ENCODE data around the gene RASGRF1.
"Not testable (repeated sequence)": the region's sequence is repeated elsewhere in the genome, so short reads cannot be mapped to it uniquely, and the experiment has no call there.

The RASGRF1 gene

DNA sequence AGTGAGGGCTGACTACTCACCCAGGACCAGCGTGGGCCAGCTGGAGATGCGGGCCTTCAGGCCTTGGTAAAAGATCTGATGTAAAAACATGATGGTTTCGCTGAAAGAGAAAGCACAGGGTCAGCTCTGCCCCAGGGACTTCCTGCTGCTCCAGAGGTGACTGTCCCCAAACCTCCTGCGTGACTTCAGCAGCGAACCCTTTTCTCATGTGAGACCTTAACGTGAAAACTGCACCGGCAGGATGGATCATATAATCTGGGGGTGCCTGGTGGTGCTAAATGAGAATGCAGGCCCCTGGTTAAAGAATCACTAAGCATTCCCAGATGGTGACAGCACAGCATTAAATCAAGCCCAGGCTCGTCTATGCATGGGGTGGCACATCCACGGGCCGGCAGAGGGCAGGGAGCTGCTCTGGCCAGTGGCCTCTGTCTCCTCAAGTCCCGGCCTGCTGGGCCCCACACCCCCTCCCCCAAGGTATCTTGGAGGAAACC, 55.4 kb downstream of the RASGRF1 start:
- no peak for DNase-seq (ENCODE audit: low read depth)

DNA sequence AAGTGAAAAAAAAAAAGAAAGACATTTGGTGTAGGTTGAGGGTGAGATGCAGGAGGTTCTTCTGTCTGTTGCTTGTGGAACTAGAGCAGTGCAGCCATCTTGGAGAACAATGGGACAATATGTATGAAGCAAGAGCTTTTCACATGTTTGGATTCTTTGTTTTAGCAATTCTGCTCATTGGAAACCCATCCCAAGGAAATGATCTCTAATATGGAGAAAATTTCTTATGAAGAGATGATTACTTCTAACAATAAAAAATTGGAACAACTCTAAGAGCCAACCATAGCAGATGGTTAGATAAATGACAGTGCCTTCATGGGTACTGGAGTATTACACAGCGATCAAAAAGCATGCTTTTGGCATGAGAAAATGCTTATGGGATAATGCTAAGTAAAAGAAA, 56.3 kb downstream of the RASGRF1 start:
- DNase-seq (ENCODE audit: low read depth) = no peak

DNA sequence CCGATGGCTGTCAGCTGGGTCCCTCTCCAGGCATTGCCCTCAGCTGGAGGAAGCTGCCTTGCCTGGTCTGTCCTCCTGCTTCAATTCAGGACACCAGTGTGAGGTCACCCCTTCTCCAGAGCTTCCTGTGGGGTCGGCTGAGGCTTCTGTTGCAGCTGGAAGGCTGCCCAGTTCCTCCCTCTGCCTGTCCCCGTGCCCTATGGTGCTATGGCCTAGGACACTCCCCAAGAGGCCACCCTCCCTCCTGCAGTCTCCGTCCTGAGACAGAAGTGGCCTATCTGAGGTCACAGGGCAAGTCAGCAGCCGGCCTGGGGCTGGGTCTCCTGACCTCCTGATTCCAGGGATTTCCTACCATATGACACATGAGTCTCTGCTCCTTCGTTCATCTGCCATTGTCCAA, 57.9 kb downstream of the RASGRF1 start:
- no peak for DNase-seq (ENCODE audit: low read depth)

DNA sequence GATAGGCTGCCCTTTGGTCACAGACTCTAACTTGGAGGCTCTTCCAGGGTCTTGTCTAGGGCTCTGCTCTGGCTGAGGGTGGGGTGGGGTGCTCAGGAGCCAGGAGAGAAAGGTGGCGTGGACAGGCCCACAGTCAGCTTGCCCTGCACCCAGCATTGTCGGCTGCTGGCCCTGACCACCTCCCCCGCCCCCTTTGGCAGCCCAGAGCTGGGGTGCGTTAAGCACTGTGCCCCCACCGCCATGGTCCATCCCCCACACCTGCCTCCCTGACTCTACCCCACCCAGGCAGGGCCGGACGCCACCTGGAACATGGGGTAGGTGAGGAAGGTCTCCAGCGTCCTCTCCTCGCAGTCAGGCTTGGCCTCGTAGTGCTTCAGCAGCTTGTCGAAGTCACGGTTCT, 58.8 kb downstream of the RASGRF1 start:
- DNase-seq (ENCODE audit: low read depth) = no peak

DNA sequence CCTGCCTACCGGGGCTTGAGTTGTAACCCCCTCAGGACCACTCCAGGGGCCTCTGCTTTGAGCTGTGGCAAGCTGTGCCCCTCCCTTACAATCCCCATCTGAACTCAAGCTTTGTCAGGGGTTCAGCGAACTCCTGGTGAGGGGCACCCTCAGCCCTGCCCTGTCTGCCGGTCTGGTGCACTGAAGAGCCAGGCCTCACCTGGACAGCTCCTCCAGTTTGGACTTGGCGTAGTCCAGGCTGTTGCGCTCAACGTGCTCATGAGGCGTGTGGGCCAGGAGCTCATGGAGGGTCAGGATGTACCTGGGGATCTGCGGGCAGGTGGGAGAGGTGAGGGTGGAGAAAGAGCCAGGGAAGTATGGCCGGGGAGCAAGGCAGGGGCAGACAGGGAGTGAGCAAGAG, 59.4 kb downstream of the RASGRF1 start:
- no peak for DNase-seq (ENCODE audit: low read depth)

DNA sequence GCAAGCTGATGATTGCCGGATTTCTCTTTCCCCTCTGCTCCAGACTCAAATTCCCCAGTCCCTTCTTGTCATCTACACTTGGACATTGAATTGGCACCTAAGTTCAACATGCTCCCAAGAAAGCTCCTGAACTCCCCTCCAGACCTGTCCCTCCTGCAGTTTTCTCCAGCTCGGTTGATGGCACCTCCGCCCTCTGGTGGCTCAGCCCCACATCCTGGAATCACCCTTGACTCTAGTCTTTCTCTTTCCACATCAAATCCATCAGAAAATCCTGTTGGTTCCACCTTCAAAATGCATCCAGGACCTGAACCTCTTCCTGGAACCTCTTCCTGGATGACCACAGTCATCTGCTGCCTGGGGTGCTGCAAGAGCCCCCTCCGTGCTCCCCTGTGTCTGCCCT, 60.1 kb downstream of the RASGRF1 start:
- DNase-seq (ENCODE audit: low read depth) = no peak

DNA sequence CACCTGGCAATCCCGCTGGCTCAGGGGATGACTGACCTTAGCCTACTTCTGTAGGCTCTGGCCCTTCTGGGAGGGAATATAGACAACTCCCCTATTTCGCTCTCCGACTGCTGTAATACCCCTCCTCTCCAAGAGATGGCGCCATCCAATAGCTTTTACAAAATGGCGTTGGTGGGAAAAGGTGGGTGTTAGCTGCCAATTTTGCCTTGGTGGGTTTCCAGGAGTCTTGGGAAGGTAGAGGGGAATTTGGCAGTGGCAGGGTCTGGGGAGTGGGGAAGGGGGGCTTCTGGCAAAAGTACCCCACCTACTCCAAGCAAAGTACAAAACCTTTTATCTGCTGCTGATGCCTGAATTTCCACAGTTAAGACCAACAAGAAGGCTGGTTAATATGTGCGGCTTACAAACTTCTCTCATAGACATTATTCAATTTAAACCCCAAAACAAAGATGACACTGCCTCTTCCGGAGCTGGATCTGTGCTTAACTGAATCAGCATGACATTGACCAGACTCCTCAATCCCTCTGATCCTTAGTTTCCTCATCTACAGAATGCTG, 62.1 kb downstream of the RASGRF1 start:
- DNase-seq (ENCODE audit: low read depth) = no peak

DNA sequence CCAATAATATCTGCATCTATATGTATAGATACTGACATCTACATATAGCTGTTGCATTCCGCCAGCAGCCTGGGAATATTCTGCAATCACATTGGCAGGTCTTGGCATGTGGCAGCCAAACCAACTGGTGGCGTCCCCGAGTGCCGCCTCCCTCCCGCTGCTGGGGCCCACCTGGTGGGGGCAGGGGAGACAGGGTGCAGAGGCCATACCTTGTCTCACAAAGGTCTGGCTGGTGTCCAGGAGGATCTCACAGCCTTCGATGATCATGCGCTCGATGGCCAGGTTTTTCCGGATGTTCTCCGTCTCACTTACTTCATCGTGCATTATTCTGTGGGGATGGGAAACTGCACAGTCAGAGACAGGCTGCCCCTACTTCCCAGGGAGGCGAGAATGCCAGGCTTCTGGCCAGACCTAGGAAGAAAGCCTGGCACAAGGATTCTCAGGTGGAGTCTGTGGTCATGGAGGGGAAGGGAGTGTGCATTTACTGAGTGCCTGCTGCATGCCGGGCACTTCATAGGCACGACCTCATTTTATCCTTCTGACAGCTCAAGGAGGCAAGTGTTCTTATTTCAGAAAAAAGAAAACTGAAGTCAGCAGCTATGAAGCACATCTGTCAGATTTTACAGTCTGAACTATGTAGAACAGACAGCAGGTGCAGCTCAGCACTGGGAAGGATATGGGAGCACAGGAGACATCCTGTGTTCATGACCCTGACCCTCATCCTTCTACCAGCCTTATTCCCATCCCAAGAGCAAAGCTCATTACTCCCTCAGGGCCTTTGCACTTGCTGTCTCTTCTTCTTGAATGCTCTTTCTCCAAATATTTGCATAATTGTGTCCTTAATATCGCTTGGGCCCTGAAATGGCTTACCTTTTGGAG, 62.8 kb downstream of the RASGRF1 start:
- DNase-seq (ENCODE audit: low read depth) = no peak

DNA sequence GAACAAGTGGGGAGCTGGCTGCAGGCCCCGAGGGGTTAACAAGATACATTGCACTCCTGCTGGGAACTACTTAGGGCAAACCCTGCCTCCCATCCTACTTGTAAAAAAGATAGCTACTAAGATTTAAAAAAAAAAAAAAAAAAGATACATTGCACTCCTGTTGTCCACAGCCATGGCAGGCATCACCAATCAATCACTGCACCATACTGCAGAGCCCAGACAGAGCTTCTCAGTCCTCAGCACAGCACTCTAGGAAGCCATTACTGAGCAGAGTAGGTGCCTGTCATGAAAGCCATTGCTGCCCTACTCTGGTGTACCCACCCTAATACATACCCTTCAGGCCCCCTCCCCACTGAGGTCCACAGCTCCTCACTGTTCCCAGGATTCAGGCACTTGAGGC, 64.8 kb downstream of the RASGRF1 start:
- DNase-seq (ENCODE audit: low read depth) = no peak

DNA sequence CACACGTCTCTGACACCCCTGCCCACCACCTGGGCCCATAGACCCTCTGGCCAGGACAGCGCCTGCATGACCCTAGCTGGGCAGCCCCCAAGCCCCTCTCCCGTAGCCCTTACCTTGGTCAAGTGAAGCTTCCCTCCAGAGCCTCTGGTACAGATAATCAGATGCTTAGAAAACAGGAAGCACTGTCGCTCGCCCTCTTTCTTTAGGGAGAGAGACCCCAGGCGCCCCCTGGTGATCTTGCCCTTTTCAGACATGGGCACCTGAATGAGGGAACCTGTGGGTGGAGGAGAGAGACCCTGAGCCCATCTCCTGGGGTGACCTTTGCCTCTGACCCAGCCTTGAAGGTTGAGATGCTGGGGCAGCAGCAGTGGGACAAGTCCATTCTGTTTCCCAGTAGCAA, 65.4 kb downstream of the RASGRF1 start:
- no peak for DNase-seq (ENCODE audit: low read depth)

DNA sequence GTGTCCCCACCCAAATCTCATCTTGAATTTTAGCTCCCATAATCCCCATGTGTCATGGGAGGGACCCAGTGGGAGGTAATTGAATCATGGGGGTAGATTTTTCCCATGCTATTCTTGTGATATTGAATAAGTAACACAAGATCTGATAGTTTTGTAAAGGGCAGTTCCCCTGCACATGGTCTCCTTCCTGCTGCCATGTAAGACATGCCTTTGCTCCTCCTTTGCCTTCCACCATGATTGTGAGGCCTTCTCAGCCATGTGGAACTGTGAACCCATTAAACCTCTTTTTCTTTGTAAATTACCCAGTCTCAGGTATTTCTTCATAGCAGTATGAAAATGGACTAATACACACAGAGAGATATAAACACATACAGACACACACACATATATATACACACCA, 66.1 kb downstream of the RASGRF1 start:
- not testable (repeated sequence) for DNase-seq (ENCODE audit: low read depth)

DNA sequence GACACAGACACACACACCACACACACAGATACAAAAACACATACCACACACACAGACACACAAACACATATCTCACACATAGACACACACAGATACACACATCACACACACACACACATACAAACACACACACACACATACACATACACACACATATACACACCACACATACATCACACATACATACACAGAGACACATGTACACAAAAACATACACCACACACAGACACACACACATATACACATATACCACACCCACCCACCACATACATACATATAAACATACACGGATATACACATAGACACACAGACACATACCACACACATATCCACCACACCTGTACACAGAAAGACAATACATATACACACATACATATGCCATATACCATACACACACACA, 66.7 kb downstream of the RASGRF1 start:
- DNase-seq (ENCODE audit: low read depth) = no peak

DNA sequence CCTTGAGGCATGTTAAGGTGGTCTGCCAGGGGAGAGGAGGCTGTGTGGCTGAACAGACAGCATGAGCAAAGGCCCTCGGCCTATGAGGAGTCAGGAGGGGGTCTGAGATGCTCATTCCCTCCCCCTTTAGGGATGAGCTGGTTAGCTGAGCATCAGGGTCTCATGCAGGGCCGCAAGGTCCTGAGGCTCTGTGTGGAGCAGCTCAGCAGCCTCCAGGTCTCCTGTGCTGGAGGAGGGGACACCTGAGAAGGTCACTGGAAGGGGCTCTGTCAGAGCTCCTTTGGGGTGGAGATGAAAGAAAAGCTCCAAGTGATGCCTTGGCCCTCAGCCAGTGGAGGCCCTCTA, 67.1 kb downstream of the RASGRF1 start:
- DNase-seq (ENCODE audit: low read depth) = no peak

DNA sequence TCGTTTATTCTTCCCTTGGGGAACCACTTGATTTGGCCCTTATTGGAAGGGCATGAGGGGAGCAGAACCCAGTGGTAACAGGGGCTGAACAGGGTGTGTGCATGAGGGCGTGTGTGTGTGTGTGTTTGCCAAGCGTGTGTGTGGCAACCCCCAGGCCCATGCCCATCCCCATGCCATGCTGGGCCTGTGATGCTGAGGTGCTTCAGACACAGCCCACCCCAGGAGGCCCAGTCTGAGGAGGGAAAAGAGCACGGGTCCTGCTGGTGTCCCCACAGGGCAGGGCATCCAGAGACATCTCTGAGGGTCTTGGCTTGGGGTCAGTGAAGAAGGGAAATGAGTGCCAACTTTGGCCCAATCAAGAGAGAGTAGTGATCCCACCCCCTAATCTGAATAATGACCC, 71.6 kb downstream of the RASGRF1 start:
- no peak for DNase-seq (ENCODE audit: low read depth)

DNA sequence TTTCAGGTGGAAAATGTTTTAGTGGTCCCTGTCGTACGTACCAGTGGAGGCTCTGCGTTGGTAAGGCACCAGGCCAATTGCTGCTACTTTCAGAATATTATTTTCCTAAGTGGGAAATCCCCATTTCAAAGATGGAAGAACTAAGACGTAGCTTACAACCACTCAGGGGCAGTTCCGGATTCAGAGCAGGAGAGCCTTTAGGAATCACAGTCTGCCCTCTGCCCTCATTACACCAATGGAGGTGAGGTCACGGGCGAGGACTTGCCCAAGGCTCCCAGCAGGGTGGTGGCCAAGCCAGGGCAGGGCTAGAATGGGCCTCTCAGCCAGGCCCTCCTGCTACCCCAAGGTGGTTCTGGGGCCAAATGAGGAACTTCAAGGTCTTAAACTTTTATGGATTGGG, 72.6 kb downstream of the RASGRF1 start:
- no peak for DNase-seq (ENCODE audit: low read depth)

DNA sequence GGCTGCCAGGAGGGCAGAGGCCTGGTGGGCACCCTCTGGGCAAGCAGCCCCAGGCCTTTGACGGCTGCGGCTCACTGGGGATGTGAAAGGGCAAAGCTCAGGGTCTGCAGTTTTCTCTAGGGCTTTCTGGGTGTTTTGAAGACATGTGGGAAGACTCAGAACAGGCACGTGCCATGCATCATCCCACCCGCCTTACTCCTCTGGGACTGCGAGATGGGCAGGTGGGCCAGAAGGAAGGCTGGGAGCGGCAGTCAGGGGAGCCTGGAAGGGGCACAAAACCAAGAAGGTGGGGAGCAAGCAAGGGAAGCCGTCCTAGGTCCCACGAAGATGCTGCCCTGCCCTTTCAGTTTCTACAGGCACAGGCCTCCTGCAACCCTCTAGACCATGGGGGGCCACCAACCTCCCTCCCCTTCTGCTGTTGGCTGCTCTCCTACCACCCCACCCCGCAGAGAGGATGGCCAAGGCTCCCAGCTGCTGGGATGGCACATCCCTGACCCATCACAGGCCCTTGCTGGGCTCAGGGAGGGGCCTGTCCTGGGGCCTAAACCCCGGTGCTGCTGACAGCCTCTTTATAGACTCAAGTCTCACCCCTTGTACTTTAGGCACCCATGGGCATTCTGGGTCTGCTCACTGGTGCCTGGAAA, 73.9 kb downstream of the RASGRF1 start:
- no peak for DNase-seq (ENCODE audit: low read depth)

DNA sequence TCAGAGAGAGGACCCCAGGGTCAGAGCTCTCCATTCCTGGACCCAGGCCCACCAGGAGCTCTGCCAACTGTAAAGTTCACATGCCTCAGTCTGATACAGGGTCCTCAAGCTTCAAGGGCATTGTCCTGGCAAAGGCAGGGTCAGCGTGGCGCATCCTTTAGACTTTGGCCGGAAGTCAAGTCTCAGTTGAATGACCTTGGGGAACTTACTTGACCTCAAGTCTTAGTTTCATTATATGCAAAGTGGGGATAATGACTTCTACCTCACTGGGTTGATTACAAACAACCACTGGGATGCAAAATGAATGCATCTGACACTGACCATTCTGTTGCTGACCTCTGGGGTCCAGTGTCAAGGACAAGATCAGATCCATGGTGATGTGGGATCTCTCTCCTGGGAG, 75.2 kb downstream of the RASGRF1 start:
- no peak for DNase-seq (ENCODE audit: low read depth)

DNA sequence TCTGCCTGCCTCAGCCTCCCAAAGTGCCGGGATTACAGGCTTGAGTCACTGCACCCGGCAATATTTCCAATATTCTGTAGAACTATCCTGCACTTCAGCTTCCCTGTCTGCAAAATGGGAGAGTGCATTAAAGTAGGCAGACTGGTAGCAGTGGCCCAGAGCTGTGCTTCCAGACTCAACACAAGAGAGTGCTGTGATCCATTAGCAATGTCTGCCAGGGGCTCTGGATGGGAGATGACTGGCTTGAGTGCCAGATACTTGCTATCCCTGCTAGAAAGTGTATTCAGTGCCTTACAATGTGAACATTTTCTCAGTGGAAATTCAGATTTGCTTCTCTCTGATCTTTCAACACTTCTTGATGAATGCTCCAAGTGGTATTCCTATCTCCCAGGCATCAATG, 80.3 kb downstream of the RASGRF1 start:
- no peak for DNase-seq (ENCODE audit: low read depth)

DNA sequence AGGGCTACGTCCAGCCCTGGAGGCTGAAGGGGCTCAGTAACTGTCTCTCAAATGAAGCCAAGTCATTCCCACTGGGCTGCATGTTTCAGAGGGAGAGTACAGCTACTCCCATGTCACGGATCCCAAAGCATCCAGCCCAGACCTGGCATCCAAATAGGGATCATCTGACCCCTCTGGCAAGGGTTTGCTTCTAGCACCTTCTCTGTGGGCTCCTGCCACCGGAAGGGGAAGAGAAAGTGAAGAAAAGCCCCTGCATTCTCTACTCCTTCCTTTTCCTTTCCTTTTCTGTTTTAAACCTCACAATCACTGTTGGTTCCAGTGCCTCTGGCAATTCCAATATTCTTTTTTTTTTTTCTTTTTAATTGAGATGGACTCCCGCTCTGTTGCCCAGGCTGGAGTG, 81.2 kb downstream of the RASGRF1 start:
- no peak for DNase-seq (ENCODE audit: low read depth)

DNA sequence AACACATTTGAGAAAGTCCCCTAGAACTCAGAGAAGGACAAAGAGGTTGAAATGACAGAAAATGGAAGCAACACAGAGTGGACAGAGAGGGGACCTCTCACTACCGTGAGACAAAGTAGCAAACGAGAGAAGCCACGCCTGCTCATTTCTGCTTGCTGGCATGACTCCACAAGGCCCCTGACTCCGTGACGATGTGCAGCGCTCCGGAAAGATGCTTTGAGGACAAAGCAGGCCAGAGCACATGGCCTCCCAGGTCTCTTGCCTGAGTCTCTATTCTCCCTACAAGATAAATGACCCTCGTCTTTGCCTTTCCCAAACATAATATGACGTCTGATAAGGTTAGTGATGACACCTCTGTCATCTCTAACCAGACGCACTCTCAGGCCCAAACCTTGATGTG, 81.9 kb downstream of the RASGRF1 start:
- DNase-seq (ENCODE audit: low read depth) = no peak

DNA sequence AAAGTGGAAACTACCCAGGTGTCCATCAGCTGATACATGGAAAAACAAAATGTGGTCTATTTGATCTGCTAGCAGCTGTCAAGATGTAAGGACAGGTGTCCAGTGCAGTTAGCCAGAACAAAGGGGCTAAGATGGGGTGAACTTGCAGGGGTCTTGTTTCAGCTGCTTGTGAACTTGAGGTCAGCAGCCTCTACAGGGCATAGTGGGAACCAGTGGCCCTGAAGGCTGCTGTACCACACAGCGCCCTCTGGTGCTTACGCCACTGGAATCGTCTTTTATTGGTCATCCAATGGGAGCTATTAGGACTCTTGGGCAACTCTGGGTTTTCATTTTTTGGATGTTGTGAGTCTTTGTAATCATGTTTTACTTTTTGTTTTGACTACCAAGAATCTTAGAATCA, 83.5 kb downstream of the RASGRF1 start:
- DNase-seq (ENCODE audit: low read depth) = no peak

DNA sequence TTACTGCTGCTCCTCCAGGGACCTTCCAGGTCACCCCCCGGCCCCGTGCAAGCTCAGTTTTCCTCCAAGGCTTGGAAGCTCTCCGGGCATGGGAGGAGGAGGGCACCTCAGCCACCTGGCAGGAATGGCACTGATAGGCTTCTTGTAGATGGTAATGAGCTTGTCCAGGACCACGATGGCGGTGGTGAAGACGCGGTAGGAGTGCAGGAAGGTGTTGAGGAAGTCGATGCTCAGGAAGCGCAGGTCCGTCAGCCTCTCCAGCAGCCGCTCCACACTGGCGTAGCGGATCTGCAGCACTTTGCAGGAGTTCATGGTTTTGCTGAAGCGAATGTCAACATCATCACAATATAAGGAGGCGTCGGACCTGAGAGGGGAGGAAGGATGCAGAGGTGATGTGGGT, 84.5 kb downstream of the RASGRF1 start:
- no peak for DNase-seq (ENCODE audit: low read depth)

DNA sequence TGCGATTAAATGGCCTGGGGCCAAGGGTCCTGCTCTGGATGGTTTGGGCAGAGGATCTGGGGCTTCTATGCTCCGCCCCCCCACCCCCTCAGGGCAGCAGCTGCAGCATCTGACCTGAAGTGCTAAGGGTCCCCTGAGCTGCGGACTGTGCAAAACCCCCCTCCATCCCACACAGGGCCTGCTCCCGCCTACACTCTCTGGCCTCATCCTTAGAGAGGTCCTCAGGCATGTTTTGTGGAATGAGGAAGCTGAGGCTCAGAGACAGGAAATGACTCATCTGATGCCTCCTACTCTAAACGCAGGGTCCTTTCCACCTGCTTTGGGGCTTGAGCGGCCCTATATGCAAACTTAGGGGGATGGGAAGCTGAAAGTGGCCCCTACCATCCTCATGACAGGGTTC, 86.2 kb downstream of the RASGRF1 start:
- no peak for DNase-seq (ENCODE audit: low read depth)

DNA sequence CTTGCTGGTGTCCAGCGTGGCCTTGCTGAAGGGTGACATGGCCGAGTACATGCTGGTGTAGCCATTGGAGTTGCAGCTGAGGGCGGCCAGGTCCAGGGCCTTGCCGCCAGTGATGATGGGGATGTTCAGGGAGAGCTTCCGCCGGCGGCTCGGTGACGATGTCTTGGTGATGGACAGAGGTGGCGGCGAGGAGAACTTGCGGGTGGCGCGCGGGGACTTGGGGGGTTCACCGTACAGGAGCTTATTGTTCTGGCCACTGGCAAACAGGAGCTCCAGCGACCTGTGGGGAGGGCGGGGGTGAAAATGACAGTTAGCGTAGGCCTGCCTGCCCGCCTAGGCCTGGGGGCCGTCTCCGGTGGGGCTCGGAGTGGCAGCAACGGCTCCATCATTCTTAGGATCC, 86.7 kb downstream of the RASGRF1 start:
- no peak for DNase-seq (ENCODE audit: low read depth)

All from activated T-helper 1 cell treated with Interleukin-2 at 50 U/mL for 16 hours (primary cell).